ENCODE data around the gene PCDH9. TPM values are rescaled to one million over a fixed set of nuclear protein-coding genes. Genes with fewer than 3 reads are reported as not detected.

The PCDH9 gene
- total and polyA plus RNA-seq, 2 of the 4 experiments (the other 2 are of a cell fraction) = 2.2 to 10.2 TPM

DNA sequence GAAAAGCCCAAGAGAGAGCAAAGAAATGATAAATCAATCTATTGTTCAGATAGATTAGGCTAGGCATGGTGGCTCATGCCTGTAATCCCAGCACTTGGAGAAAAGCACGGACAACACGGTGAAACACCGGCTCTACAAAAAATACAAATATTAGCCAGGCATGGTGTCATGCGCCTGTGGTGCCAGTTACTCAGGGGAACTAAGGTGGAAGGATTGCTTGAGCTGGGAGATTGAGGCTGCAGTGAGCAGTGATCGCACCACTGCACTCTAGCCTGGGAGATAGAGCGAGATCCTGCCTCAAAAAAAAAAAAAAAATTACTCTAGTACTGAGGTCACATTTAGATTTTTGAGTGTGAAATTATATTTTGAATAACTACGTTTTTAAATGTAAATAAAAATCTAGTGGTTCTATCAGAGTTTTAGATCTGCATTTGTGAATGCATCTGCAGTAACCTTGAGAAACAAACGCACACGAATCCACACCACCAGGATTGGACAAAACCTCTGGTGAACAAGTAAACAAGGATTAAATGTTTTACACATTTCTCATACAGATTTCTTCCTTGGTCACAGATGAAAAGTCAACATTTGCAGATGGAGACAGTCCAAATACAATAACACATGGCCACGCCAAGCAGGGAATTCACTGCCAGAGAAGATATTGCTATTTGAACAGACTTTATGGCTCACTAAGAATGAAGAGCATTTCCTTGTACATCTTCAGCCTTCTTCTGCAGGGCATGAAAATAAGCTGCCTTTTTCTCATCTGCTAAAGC lies 917.6 kb downstream of the PCDH9 start:
- H3K27me3 ChIP-seq (ENCODE audit: control insufficient read depth, insufficient read depth, low read length) = no peaks in the 10 kb centered on the region
- H2BK15ac ChIP-seq (ENCODE audit: low read depth, low read length) = no peak overlapping the region
- H3K56ac ChIP-seq (ENCODE audit: extremely low read depth, insufficient read depth, low read length) = no peak overlapping the region
- H3K9me3 ChIP-seq (ENCODE audit: control insufficient read depth, insufficient read depth, low read length) = no peaks in the 10 kb centered on the region
- no peak overlapping the region for H3K9ac ChIP-seq (ENCODE audit: low read depth, low read length)
- H2AFZ ChIP-seq (replicated peaks; ENCODE audit: low read length, poor library complexity) = no peak overlapping the region
- no peak overlapping the region for H2BK120ac ChIP-seq (ENCODE audit: low read depth, low read length)
- no peak overlapping the region for H4K8ac ChIP-seq (ENCODE audit: low read depth in 2 of 2, low read length in 2 of 2)
- H2BK5ac ChIP-seq (ENCODE audit: low read depth, low read length, poor library complexity, severe bottlenecking) = no peak overlapping the region
- BruUV-seq (replicated peaks) = no TSS peak
- no peak overlapping the region for H2AK5ac ChIP-seq (ENCODE audit: low read depth, low read length)
- no peak overlapping the region for H4K91ac ChIP-seq (ENCODE audit: insufficient read depth, low read depth, low read length)
- no CpG with 5 or more reads among the region's 10 CpGs for WGBS, 2 experiments (ENCODE audit: extremely low coverage in 2 of 2, insufficient read length in 1 of 2)
- no peak overlapping the region for H3K18ac ChIP-seq (ENCODE audit: low read depth, low read length)
- ATAC-seq (ENCODE audit: low read depth) = peak; percentile 89
- peak; percentile 80 for DNase-seq
- no peaks in the 10 kb centered on the region for H3K36me3 ChIP-seq (ENCODE audit: control insufficient read depth, insufficient read depth, low read length)
- in situ Hi-C loops (cut with MboI; ENCODE audit: low sequenced_read_pairs) (no loop called here), intact Hi-C loops (cut with micrococcal nuclease) (no loop called here), dilution Hi-C loops (cut with HindIII; ENCODE audit: low sequenced_read_pairs, unreplicated experiment) (no loop called here)
- H2AK9ac ChIP-seq (replicated peaks; ENCODE audit: low read depth, low read length, poor library complexity) = no peak overlapping the region
- no peaks in the 10 kb centered on the region for H4K20me1 ChIP-seq (ENCODE audit: insufficient read depth, low read length)
- H3K27ac ChIP-seq (ENCODE audit: insufficient read depth, low read length) = no peak overlapping the region
- no peak overlapping the region; the same call in 1 of the 2 replicates for H2BK20ac ChIP-seq (ENCODE audit: low read depth, low read length)
- no peak overlapping the region for H3K4me2 ChIP-seq (ENCODE audit: low read depth, low read length)
- POLR2A ChIA-PET (ENCODE audit: unreplicated experiment) = no interaction called here
- no peak overlapping the region; the same call in 1 of the 2 replicates for H3K4ac ChIP-seq (ENCODE audit: low read depth, low read length)
- CTCF ChIA-PET = no interaction called here
- H3K4me1 ChIP-seq (ENCODE audit: control insufficient read depth, insufficient read depth, low read length) = no peaks in the 10 kb centered on the region
- no peak overlapping the region for H4K5ac ChIP-seq (ENCODE audit: low read depth, low read length)
- TF ChIP-seq RFX5 (IDR thresholded peaks at IDR 0.05; ENCODE audit: low read depth, low read length) = no peak
- no peak for TF ChIP-seq MAZ (IDR thresholded peaks at IDR 0.05; ENCODE audit: borderline replicate concordance, low read depth, low read length)
- no peak for TF ChIP-seq RCOR1 (IDR thresholded peaks at IDR 0.05; ENCODE audit: insufficient replicate concordance, low read length)
- TF ChIP-seq MAFK (IDR thresholded peaks at IDR 0.05; ENCODE audit: low read depth, low read length) = no peak
- no peak for TF ChIP-seq NFE2L2 (IDR thresholded peaks at IDR 0.05; ENCODE audit: low read depth, low read length)
- TF ChIP-seq MXI1 (IDR thresholded peaks at IDR 0.05; ENCODE audit: borderline replicate concordance, low read depth, low read length) = no peak
- TF ChIP-seq CHD1 (IDR thresholded peaks at IDR 0.05; ENCODE audit: low read depth, low read length) = no peak
- no peak for TF ChIP-seq SMC3 (IDR thresholded peaks at IDR 0.05; ENCODE audit: low read depth, low read length)
- no peak for TF ChIP-seq POLR2A (IDR thresholded peaks at IDR 0.05; ENCODE audit: low read depth, low read length)
- TF ChIP-seq BHLHE40 (IDR thresholded peaks at IDR 0.05; ENCODE audit: low read depth, low read length) = no peak
- TF ChIP-seq CEBPB (IDR thresholded peaks at IDR 0.05; ENCODE audit: low read depth, low read length) = no peak
- no peak for TF ChIP-seq FOS (IDR thresholded peaks at IDR 0.05; ENCODE audit: low read depth, low read length)
- TF ChIP-seq, protein P1, sequence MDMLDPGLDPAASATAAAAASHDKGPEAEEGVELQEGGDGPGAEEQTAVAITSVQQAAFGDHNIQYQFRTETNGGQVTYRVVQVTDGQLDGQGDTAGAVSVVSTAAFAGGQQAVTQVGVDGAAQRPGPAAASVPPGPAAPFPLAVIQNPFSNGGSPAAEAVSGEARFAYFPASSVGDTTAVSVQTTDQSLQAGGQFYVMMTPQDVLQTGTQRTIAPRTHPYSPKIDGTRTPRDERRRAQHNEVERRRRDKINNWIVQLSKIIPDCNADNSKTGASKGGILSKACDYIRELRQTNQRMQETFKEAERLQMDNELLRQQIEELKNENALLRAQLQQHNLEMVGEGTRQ (IDR thresholded peaks at IDR 0.05; ENCODE audit: low read depth, low read length) = no peak
- TF ChIP-seq, protein P2, sequence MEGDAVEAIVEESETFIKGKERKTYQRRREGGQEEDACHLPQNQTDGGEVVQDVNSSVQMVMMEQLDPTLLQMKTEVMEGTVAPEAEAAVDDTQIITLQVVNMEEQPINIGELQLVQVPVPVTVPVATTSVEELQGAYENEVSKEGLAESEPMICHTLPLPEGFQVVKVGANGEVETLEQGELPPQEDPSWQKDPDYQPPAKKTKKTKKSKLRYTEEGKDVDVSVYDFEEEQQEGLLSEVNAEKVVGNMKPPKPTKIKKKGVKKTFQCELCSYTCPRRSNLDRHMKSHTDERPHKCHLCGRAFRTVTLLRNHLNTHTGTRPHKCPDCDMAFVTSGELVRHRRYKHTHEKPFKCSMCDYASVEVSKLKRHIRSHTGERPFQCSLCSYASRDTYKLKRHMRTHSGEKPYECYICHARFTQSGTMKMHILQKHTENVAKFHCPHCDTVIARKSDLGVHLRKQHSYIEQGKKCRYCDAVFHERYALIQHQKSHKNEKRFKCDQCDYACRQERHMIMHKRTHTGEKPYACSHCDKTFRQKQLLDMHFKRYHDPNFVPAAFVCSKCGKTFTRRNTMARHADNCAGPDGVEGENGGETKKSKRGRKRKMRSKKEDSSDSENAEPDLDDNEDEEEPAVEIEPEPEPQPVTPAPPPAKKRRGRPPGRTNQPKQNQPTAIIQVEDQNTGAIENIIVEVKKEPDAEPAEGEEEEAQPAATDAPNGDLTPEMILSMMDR (conservative IDR thresholded peaks at IDR 0.05; ENCODE audit: low read depth, low read length) = no peak
- TF ChIP-seq, protein P3, sequence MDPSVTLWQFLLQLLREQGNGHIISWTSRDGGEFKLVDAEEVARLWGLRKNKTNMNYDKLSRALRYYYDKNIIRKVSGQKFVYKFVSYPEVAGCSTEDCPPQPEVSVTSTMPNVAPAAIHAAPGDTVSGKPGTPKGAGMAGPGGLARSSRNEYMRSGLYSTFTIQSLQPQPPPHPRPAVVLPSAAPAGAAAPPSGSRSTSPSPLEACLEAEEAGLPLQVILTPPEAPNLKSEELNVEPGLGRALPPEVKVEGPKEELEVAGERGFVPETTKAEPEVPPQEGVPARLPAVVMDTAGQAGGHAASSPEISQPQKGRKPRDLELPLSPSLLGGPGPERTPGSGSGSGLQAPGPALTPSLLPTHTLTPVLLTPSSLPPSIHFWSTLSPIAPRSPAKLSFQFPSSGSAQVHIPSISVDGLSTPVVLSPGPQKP (IDR thresholded peaks at IDR 0.05; ENCODE audit: borderline replicate concordance, low read depth, low read length) = no peak
- TF ChIP-seq RAD21 (IDR thresholded peaks at IDR 0.05; ENCODE audit: low read length) = no peak
- H3K14ac ChIP-seq (replicated peaks; ENCODE audit: low read depth, low read length) = no peak overlapping the region
- no peaks in the 10 kb centered on the region for H3K79me1 ChIP-seq (ENCODE audit: low read depth in 1 of 2, low read length in 2 of 2)
- H3K4me3 ChIP-seq (ENCODE audit: insufficient read depth, low read depth, low read length) = no peak overlapping the region
- no peak overlapping the region for H3K23ac ChIP-seq (ENCODE audit: low read depth, low read length)
- no peaks in the 10 kb centered on the region for H3K9me1 ChIP-seq (ENCODE audit: insufficient read depth, low read length)

Data from IMR-90 (cell line).